NOMO-1 treated with DMSO at 0.1 percent for 48 hours (cell line): ENCODE data around the gene PDIK1L.

Experiments used
- DNase-seq: peaks from one replicate; lab custom pipeline; 2025; ENCODE audit not compliant: unreplicated experiment; lab: John Stamatoyannopoulos, UW

PDIK1L gene

DNA sequence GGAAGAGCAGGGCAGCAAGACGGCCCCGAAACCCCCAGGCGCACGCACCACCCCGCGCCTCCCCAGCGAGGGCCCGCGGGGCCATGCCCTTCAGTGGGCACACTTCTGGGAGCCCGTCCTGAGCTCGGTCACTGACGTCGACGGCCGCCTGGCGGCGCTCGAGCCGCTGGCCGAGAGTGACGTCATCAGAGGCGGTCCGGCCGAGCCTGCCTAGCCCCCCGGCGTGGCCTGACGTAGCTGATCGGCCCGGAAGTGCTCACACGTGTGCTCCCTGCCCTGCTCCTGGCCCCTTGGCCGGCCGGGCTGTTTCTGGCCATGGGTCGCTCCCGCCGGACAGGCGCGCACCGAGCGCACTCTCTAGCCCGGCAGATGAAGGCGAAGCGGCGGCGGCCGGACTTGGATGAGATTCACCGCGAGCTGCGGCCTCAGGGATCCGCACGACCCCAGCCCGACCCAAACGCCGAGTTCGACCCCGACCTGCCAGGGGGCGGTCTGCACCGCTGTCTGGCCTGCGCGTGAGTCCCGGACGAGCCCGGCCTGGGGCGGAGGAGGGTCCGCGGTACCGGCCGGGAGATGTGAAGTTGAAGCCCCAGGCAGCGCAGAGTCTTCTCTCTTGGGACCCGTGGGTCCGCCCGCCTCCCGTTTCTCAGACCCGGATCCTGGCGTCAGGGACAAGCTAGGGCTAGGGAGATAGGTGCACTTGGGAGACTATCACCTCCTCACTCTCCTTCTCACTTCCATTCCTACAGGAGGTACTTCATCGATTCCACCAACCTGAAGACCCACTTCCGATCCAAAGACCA lies 58.2 kb downstream of the PDIK1L start, which contains the start of gene ZNF593:
TSS of gene ZNF593 (plus strand) at position 240 of the 803 bp plus-strand sequence. CDS start at position 316, 76 bp downstream.
- peak; percentile 92 for DNase-seq

GRCh38 chr1:26170472-26170821 lies 58.8 kb downstream of the PDIK1L start:
- DNase-seq, result no peak

DNA sequence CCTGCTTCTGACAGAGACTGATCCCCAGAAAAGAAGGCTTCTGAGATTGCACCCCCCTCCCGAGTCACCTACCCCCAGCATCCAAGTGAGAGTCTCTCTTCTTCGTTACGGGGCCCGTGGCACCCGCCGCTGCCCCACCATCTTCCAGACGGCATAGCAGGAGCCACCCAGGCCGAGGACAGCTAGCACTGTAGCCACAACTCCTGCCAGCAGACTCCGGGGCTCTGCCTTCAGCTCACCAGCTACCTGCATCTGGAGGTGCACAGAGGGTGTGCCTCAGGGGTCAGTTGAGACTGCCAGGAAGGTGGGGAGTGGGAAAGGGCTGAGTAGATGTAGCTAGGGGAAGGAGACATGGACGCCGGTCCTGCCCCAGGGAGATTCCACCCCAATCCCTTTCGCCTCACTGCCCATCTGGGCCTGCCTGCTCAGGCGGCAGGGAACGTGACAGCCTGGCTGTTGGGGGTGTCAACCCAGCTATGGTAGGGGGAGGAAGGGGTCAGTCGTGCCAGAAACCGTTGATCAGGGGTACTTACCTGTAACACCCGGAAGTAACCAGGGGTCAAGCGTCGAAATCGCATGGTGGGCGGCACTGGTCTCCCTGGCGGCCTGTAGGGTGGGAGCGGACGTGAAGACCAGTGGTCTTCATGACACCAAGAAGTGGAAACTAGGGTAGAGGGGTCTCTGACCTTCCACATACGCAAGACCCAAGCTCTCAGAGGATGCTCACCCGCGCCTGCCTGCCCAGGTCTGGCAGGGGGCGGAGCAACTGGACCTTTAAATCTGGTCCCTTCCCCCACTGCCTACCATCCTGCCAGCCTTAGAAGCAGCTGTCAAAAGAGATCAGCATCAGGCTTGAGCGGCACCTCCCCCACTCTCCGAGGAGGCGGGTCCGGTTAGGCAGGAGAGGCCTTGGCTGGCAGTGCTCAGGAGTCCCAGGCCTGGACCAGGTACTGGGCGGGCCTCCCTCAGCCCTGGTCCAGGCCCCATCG lies 59.8 kb downstream of the PDIK1L start, which contains the start of gene ZNF593OS:
TSS of gene ZNF593OS (minus strand) at position 749 of the 989 bp plus-strand sequence. CDS start at position 578, 171 bp downstream.
- DNase-seq, result no peak
